ENCODE data around the gene CDH4. TPM values are rescaled to one million over a fixed set of nuclear protein-coding genes. Genes with fewer than 3 reads are reported as not detected.

The CDH4 gene
- total and polyA plus RNA-seq, 2 of the 13 experiments (the other 11 are each of a cell fraction or from before 2014, with no cell fraction given), result not detected

- TF ChIP-seq ZNF569 (CRISPR knock-in tag; IDR thresholded peaks at IDR 0.05; ENCODE audit: borderline replicate concordance), result no peak
- TF ChIP-seq IRF2 (CRISPR knock-in tag; IDR thresholded peaks at IDR 0.05), result no peak
- no peak for TF ChIP-seq ZNF674 (CRISPR knock-in tag; IDR thresholded peaks at IDR 0.05; ENCODE audit: low read depth)
- TF ChIP-seq GABPA (IDR thresholded peaks at IDR 0.05; ENCODE audit: low read depth, low read length), result no peak
- no peak for TF ChIP-seq GABPA (CRISPR knock-in tag; IDR thresholded peaks at IDR 0.05; ENCODE audit: low read depth)
- no peak for TF ChIP-seq ZBTB38 (CRISPR knock-in tag; IDR thresholded peaks at IDR 0.05)
- no peak for TF ChIP-seq NPAS2 (CRISPR knock-in tag; IDR thresholded peaks at IDR 0.05; ENCODE audit: borderline replicate concordance)
- no peak for TF ChIP-seq MBD4 (IDR thresholded peaks at IDR 0.05; ENCODE audit: borderline replicate concordance, low read length)
- TF ChIP-seq MBNL3 (CRISPR knock-in tag; conservative IDR thresholded peaks at IDR 0.05), result no peak
- TF ChIP-seq MYPOP (CRISPR knock-in tag; IDR thresholded peaks at IDR 0.05), result no peak
- TF ChIP-seq ATF1 (CRISPR knock-in tag; IDR thresholded peaks at IDR 0.05), result no peak
- no peak for TF ChIP-seq ZNF256 (CRISPR knock-in tag; conservative IDR thresholded peaks at IDR 0.05)
- TF ChIP-seq DRAP1 (CRISPR knock-in tag; IDR thresholded peaks at IDR 0.05), result no peak
- TF ChIP-seq GPN1 (CRISPR knock-in tag; IDR thresholded peaks at IDR 0.05; ENCODE audit: borderline replicate concordance), result no peak
- no peak for TF ChIP-seq ZNF552 (CRISPR knock-in tag; IDR thresholded peaks at IDR 0.05; ENCODE audit: borderline replicate concordance)
- TF ChIP-seq KDM6A (CRISPR knock-in tag; IDR thresholded peaks at IDR 0.05; ENCODE audit: low read depth), result no peak
- no peak for TF ChIP-seq CERS6 (CRISPR knock-in tag; IDR thresholded peaks at IDR 0.05)
- TF ChIP-seq ZFP91 (CRISPR knock-in tag; IDR thresholded peaks at IDR 0.05; ENCODE audit: borderline replicate concordance), result no peak
- Histone ChIP-seq H3K4me1 (ENCODE audit: insufficient read depth, low read length) (no peaks in the 10 kb centered on the region), H3K9ac (ENCODE audit: insufficient read depth, low read depth, low read length) (no peak overlapping the region), H3K4me2 (ENCODE audit: low read depth, low read length) (no peak overlapping the region), H4K20me1 (ENCODE audit: insufficient read depth, low read length) (peaks cover 4% of the 10 kb centered on the region; the same call in 1 of the 2 replicates), H3K36me3 (replicated peaks in 1 of 2; ENCODE audit: control insufficient read depth in 1 of 2, insufficient read depth in 2 of 2, low read length in 2 of 2) (no peaks in the 10 kb centered on the region), H3K79me2 (ENCODE audit: insufficient read depth, low read length) (no peaks in the 10 kb centered on the region), H2AFZ (ENCODE audit: low read length) (no peak overlapping the region), H3K4me3 (replicated peaks in 1 of 3; ENCODE audit: insufficient read depth in 1 of 3, low read depth in 2 of 3, low read length in 3 of 3) (no peak overlapping the region), H3K9me3 (ENCODE audit: low read length) (no peaks in the 10 kb centered on the region), H3K27me3 (ENCODE audit: control insufficient read depth in 1 of 2, insufficient read depth in 2 of 2, low read length in 2 of 2) (peaks cover 16 to 68% of the 10 kb centered on the region in 2 experiments; a peak in 4 of 5 replicates), H3K27ac (ENCODE audit: extremely low read length, insufficient read depth, low read length) (no peak overlapping the region)
- intact Hi-C loops (cut with micrococcal nuclease; ENCODE audit: unreplicated experiment) (no loop called here), in situ Hi-C loops (cut with HindIII; ENCODE audit: extremely low pct_ligation_motif_present, low pct_unique_long_range_greater_than_20kb) (no loop called here)
- DNase-seq (ENCODE audit: low spot score) (no peak), ATAC-seq (no peak), FAIRE-seq (no peak)
- ChIA-PET CTCF (ENCODE audit: low intra/inter-chr PET ratio, low total read pairs) (no interaction called here), POLR2A (no interaction called here)
- BruUV-seq (replicated peaks), result no TSS peak
- WGBS (ENCODE audit: low lambda C conversion rate), result 29% methylated on average over 28 of the region's 28 CpGs
These were observed 382.5 kb downstream of the CDH4 start for GRCh38 chr20:61634376-61635145.

Data from HepG2 (cell line).